GM13977 (cell line): ENCODE results near the gene TOR1AIP1.
"Not testable (repeated sequence)": the region's sequence is repeated elsewhere in the genome, so short reads cannot be mapped to it uniquely, and the experiment has no call there.

Experiments used
- DNase-seq: peaks from one replicate; pipeline ENCODE4 v3.0.0; 2012; ENCODE audit warnings: low spot score
- in situ Hi-C: fragments of 300-500 bp; cut with MboI; formaldehyde crosslinking; loops from one replicate; pipeline ENCODE4 v1.12.0; 2022; ENCODE audit warnings: low sequenced_read_pairs, low pct_unique_long_range_greater_than_20kb, mixed read lengths, inconsistent platforms; ENCODE audit not compliant: unreplicated experiment
- TF ChIP-seq, protein P1 (sequence below): IDR thresholded peaks from 2 replicates; pipeline ENCODE4 v1.5.1; 2012; ENCODE audit warnings: mild to moderate bottlenecking, control low read depth; ENCODE audit not compliant: insufficient read depth; ENCODE audit errors: extremely low read depth, missing control alignments

TOR1AIP1 gene

DNA sequence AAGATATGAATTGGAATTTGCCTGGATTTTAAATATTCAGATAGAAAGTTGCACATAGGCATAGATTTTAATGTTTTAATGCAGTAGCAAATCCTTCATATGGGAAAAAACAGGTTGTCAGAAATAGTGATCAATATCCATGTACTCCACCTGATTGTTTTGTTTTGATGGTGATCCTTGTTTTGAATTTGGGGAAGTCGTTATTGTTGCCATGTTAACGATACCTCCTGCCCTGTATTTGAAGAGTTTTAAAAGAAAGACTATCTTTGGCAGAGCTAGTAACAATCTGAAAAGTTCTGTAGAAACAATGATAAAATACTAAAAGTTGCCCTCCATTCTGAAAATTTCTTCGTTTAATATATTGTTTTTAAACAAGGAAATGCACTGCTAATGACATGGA lies 73.6 kb downstream of the TOR1AIP1 start:
- DNase-seq = no peak
- TF ChIP-seq, protein P1, sequence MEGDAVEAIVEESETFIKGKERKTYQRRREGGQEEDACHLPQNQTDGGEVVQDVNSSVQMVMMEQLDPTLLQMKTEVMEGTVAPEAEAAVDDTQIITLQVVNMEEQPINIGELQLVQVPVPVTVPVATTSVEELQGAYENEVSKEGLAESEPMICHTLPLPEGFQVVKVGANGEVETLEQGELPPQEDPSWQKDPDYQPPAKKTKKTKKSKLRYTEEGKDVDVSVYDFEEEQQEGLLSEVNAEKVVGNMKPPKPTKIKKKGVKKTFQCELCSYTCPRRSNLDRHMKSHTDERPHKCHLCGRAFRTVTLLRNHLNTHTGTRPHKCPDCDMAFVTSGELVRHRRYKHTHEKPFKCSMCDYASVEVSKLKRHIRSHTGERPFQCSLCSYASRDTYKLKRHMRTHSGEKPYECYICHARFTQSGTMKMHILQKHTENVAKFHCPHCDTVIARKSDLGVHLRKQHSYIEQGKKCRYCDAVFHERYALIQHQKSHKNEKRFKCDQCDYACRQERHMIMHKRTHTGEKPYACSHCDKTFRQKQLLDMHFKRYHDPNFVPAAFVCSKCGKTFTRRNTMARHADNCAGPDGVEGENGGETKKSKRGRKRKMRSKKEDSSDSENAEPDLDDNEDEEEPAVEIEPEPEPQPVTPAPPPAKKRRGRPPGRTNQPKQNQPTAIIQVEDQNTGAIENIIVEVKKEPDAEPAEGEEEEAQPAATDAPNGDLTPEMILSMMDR = no peak
- in situ Hi-C loops = no loop called here

DNA sequence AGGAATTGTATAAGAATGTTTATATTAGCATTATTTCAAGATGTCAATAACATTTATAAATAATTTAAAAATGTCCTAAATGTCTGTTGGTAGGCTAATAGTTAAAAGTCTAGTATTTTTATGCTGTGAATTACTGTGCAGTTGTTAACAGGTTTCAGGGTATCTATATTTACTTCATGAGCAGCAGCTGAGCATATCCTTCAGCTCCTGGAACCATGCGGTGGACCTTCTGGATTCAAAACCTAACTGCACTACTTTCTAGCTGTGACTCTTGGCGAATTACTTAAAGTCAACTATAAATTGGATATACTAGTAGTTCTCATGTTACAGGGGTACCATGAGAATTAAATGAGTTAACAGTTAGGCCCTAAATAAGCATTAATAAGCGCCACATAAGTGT lies 76.3 kb downstream of the TOR1AIP1 start:
- in situ Hi-C loops = no loop called here
- TF ChIP-seq, protein P1 = no peak
- DNase-seq = no peak

DNA sequence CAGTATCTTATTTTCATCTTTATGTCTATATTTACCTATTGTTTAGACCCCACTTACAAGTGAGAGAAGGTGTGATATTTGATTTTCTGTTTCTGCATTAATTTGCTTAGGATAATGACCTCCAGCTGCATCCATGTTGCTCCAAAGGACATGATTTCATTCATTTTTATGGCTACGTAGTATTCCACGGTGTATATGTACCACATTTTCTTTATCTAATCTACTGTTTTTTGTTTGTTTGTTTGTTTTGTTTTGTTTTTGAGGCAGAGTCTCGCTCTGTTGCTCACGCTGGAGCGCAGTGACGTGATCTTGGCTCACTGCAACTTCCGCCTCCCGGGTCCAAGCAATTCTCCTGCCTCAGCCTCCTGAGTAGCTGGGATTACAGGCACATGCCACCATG lies 80.1 kb downstream of the TOR1AIP1 start:
- DNase-seq, in situ Hi-C loops: not testable (repeated sequence)

DNA sequence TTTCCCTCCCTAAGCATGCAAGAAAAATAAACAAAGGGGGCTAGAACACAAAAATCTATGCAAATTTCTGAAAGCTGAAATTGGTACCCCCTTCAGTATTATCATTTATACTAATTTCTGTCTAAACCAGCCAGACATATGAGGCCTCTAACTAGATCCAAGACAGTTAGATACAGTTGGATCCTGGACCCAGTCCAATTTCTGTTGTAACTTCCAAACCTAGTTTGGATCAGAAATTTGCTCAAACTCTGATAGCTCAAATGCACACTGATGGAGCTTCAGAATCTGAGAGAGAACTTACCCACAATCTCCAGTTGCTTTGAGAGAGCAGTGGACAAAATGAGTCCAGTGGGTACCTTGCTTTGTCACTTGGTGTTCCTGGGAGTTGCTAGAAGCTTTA lies 84.5 kb downstream of the TOR1AIP1 start:
- DNase-seq = no peak
- in situ Hi-C loops = no loop called here
- TF ChIP-seq, protein P1 = no peak

DNA sequence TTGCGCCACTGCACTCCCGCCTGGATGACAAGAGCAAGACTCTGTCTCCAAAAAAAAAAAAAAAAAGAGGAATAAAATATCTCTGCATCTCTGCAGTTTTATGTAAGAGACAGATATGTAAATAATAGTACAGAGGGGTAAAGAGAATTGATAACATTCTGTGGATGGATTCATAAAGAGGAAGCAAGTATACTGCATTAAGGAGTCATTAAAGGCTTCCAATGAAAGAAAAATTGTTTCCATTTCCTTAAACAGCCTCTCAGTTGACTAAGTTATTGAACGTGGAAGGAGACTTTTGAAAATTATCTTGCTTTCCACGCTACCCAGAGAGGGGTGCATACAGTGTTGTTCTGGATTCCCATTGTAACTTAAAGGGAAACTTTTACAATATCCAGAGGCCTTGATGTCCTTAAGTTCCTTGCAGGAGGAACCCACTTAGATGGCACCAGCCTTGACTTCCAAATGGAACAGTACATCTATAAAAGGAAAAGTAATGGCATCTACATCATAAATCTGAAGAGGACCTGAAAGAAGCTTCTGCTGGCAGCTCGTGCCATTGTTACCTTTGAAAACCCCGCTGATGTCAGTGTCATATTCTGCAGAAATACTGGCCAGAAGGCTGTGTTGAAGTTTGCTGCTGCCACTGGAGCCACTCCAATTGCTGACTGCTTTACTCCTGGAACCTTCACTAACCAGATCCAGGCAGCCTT lies 86.4 kb downstream of the TOR1AIP1 start:
- DNase-seq = no peak
- in situ Hi-C loops = no loop called here
- TF ChIP-seq, protein P1 = no peak

DNA sequence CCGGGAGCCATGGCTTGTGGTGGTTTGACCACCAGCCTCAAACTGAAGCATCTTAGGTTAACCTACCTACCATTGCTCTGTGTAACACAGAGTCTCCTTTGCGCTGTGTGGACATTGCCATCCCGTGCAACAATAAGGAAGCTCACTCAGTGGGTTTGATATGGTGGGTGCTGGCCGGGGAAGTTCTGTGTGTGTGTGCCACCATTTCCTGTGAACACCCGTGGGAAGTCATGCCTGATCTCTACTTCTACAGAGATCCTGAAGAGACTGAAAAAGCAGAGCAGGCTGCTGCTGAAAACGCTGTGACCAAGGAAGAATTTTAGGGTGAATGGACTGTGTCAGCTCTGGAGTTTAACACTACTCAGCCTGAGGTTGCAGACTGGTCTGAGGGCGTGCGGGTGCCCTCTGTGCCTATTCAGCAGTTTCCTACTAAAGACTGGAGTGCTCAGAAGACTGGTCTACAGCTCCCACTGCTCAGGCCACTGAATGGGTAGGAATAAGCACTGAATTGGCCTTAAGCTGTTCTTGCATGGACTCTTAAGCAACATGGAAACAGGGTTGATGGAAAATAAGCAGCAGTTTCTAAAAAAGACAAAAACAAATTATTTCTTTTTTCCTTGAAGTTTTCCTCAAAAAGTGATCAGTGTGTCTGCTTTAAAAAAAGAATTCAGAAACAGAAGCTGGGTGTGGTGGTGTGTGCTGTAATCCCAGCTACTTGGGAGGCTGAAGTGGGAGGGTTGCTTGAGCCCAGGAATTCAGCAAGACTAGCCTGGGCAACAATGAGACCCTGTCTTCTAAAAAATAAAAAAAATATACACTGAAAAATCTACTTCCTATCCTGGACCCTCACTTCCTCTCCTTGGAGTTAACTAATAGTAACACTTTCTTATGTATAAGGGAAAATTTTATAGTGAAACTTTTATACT lies 87.2 kb downstream of the TOR1AIP1 start:
- TF ChIP-seq, protein P1 = no peak
- DNase-seq = no peak
- in situ Hi-C loops = no loop called here
